GM23338 (cell line): ENCODE results near the gene ZNF570. TPM values are rescaled to one million over a fixed set of nuclear protein-coding genes. Genes with fewer than 3 reads are reported as not detected.
A peak's percentile ranks its signal among the peaks of the same experiment; 100 is the strongest.

ENCODE experiments used
- ATAC-seq: fragments of 200-7000 bp; cut with Tn5 transposase; 3 replicates; pipeline ENCODE4 v1.9.1; 2020
- DNase-seq: peaks from one replicate; pipeline ENCODE4 v3.0.0-alpha.2; 2015; ENCODE audit warnings: low spot score
- H2AFZ ChIP-seq: fragments of 200-600 bp; sonication (generic); 2 replicates; pipeline ENCODE4 v1.8.0; 2016; ENCODE audit warnings: antibody characterized with exemption, mild to moderate bottlenecking, moderate library complexity
- H3F3A ChIP-seq: fragments of 200-600 bp; sonication (generic); replicated peaks from 2 replicates; pipeline ENCODE4 v1.8.0; 2017; ENCODE audit warnings: antibody characterized with exemption, mixed run types, low read depth
- H3K27ac ChIP-seq: fragments of 200-600 bp; sonication (generic); 2 replicates; pipeline ENCODE4 v1.6.1; 2016; ENCODE audit warnings: low read depth
- H3K27me3 ChIP-seq: fragments of 200-600 bp; sonication (generic); 2 replicates; pipeline ENCODE4 v1.8.0; 2016; ENCODE audit warnings: mild to moderate bottlenecking, mixed run types, moderate library complexity; ENCODE audit not compliant: insufficient read depth
- H3K36me3 ChIP-seq: fragments of 200-600 bp; sonication (generic); 2 replicates; pipeline ENCODE4 v1.8.0; 2016; ENCODE audit warnings: mild to moderate bottlenecking; ENCODE audit not compliant: insufficient read depth
- H3K4me1 ChIP-seq: fragments of 200-600 bp; sonication (generic); 2 replicates; pipeline ENCODE4 v1.8.0; 2016; ENCODE audit warnings: mild to moderate bottlenecking, moderate library complexity; ENCODE audit not compliant: insufficient read depth
- H3K4me2 ChIP-seq: fragments of 200-600 bp; sonication (generic); 2 replicates; pipeline ENCODE4 v1.7.1; 2017; ENCODE audit warnings: mixed run types
- H3K4me3 ChIP-seq: fragments of 200-600 bp; sonication (generic); 2 replicates; pipeline ENCODE4 v1.6.1; 2016; ENCODE audit warnings: mixed run types
- H3K79me2 ChIP-seq: fragments of 200-600 bp; sonication (generic); replicated peaks from 2 replicates; pipeline ENCODE4 v1.8.0; 2017; ENCODE audit warnings: mild to moderate bottlenecking; ENCODE audit not compliant: insufficient read depth
- H3K9me2 ChIP-seq: fragments of 200-600 bp; sonication (generic); 2 replicates; pipeline ENCODE4 v1.8.0; 2017; ENCODE audit not compliant: insufficient read depth
- H4K20me1 ChIP-seq: fragments of 200-600 bp; sonication (generic); replicated peaks from 2 replicates; pipeline ENCODE4 v1.8.0; 2017; ENCODE audit warnings: mild to moderate bottlenecking; ENCODE audit not compliant: insufficient read depth
- H3K27ac Mint-ChIP-seq: 2 replicates; pipeline ENCODE4 v1.8.0; 2020; ENCODE audit warnings: inconsistent platforms, mild to moderate bottlenecking, moderate library complexity, mixed read lengths
- H3K27me3 Mint-ChIP-seq: 3 replicates; pipeline ENCODE4 v1.8.0; 2022; ENCODE audit warnings: low read depth, mild to moderate bottlenecking, moderate library complexity, mixed read lengths, inconsistent platforms; ENCODE audit not compliant: insufficient read depth, poor library complexity
- H3K36me3 Mint-ChIP-seq: 3 replicates; pipeline ENCODE4 v1.8.0; 2021; ENCODE audit warnings: low read depth, mild to moderate bottlenecking, inconsistent platforms, moderate library complexity, mixed read lengths
- H3K4me1 Mint-ChIP-seq: 3 replicates; pipeline ENCODE4 v1.8.0; 2020; ENCODE audit warnings: mild to moderate bottlenecking, inconsistent platforms, mixed read lengths
- H3K4me3 Mint-ChIP-seq: 3 replicates; pipeline ENCODE4 v1.8.0; 2021; ENCODE audit warnings: moderate library complexity, mild to moderate bottlenecking, inconsistent platforms, mixed read lengths
- H3K9me3 Mint-ChIP-seq: 3 replicates; pipeline ENCODE4 v1.8.0; 2020; ENCODE audit warnings: moderate library complexity, mild to moderate bottlenecking, inconsistent platforms, mixed read lengths
- CREB1 ChIP-seq: fragments of 250-450 bp; sonication (Bioruptor Pico); IDR thresholded peaks from 2 replicates; pipeline ENCODE4 v1.5.0; 2020; ENCODE audit warnings: low read depth, mild to moderate bottlenecking, moderate library complexity
- EZH2 ChIP-seq: fragments of 200-600 bp; sonication (generic); IDR thresholded peaks from one replicate; pipeline ENCODE4 v1.8.0; 2017; ENCODE audit warnings: antibody characterized with exemption, mild to moderate bottlenecking, low read depth; ENCODE audit not compliant: unreplicated experiment
- JUNB ChIP-seq: IDR thresholded peaks from one replicate; pipeline ENCODE4 v1.6.1; 2016; ENCODE audit warnings: antibody characterized with exemption; ENCODE audit not compliant: unreplicated experiment
- NANOG ChIP-seq: IDR thresholded peaks from 2 replicates; pipeline ENCODE4 v1.6.1; 2016; ENCODE audit warnings: antibody characterized with exemption, borderline replicate concordance
- POLR2AphosphoS5 ChIP-seq: IDR thresholded peaks from 2 replicates; pipeline ENCODE4 v1.6.1; 2016; ENCODE audit warnings: antibody characterized with exemption, low read depth
- STAT1 ChIP-seq: IDR thresholded peaks from one replicate; pipeline ENCODE4 v1.6.1; 2016; ENCODE audit warnings: antibody characterized with exemption; ENCODE audit not compliant: unreplicated experiment
- ZNF114 ChIP-seq: fragments of 250-450 bp; sonication (Bioruptor Pico); IDR thresholded peaks from 2 replicates; pipeline ENCODE4 v1.5.0; 2020; ENCODE audit warnings: mild to moderate bottlenecking, moderate library complexity
- ZNF331 ChIP-seq: fragments of 250-450 bp; sonication (Bioruptor Pico); IDR thresholded peaks from 2 replicates; pipeline ENCODE4 v1.5.0; 2020; ENCODE audit warnings: low read depth, mild to moderate bottlenecking, moderate library complexity
- polyA plus RNA-seq: library from polyadenylated mRNA; unstranded; fragments of >200 nt; fragmentation: Nextera tagmentation; extraction: Ambion mirVana; gene quantifications from 2 replicates; pipeline ENCODE4 v1.2.1, GENCODE V29; 2016
- total RNA-seq: library from RNA; depleted of rRNA; stranded (reverse); fragments of >200 nt; shearing (Covaris generic); gene quantifications from 2 replicates; pipeline ENCODE4 v1.2.3, GENCODE V29; 2014
- TF ChIP-seq, protein P1 (sequence below): IDR thresholded peaks from one replicate; pipeline ENCODE4 v1.6.1; 2018; ENCODE audit warnings: antibody characterized with exemption; ENCODE audit not compliant: unreplicated experiment
- TF ChIP-seq, protein P2 (sequence below): IDR thresholded peaks from 2 replicates; pipeline ENCODE4 v1.6.1; 2016; ENCODE audit warnings: antibody characterized with exemption
- TF ChIP-seq, protein P3 (sequence below), 2 experiments: fragments of 200-600 bp in 1 of 2; sonication (generic) in 1 of 2; conservative IDR thresholded peaks; 2 replicates each; pipeline versions ENCODE4 v1.5.1 to v1.6.1; 2016 to 2017; ENCODE audit warnings: antibody characterized with exemption in 2 of 2, low read depth in 2 of 2, mild to moderate bottlenecking in 2 of 2, moderate library complexity in 1 of 2

Gene ZNF570
- total and polyA plus RNA-seq, 2 experiments from 2014 or later: 6.6 to 6.8 TPM

DNA sequence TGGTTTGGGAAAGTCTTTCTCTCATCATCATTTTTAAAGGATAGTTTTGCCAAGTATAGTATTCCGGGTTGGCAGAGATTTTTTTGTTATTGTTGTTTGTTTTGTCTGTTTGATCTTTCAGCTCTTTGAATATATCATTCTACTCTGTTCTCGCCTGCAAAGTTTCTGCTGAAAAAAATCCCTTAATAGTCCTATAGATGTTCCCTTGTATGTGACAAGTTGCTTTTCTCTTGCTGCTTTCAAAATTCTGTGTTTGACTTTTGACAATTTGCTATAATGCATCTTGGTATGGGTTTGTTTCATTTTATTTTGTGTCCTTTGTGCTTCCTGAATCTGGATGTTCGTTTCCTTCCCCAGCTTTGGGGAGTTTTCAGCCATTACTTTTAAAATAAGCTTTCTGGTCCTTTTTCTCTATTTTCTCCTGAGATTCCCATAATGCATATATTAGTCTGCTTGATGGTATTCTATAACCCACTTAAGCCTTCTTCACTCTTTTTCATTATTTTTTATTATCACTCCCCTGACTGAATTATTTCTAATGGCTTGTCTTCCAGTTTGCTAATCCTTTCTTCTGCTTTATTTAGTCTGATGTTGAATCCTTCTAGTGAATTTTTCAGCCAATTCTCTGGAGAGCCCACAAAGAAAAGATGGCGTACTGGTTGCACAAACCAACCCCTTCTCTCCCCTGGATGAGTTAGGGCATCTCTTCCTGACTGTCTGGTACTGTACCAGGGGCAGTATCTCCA lies 16.5 kb upstream of the ZNF570 start (continued):
- TF ChIP-seq, protein P1, sequence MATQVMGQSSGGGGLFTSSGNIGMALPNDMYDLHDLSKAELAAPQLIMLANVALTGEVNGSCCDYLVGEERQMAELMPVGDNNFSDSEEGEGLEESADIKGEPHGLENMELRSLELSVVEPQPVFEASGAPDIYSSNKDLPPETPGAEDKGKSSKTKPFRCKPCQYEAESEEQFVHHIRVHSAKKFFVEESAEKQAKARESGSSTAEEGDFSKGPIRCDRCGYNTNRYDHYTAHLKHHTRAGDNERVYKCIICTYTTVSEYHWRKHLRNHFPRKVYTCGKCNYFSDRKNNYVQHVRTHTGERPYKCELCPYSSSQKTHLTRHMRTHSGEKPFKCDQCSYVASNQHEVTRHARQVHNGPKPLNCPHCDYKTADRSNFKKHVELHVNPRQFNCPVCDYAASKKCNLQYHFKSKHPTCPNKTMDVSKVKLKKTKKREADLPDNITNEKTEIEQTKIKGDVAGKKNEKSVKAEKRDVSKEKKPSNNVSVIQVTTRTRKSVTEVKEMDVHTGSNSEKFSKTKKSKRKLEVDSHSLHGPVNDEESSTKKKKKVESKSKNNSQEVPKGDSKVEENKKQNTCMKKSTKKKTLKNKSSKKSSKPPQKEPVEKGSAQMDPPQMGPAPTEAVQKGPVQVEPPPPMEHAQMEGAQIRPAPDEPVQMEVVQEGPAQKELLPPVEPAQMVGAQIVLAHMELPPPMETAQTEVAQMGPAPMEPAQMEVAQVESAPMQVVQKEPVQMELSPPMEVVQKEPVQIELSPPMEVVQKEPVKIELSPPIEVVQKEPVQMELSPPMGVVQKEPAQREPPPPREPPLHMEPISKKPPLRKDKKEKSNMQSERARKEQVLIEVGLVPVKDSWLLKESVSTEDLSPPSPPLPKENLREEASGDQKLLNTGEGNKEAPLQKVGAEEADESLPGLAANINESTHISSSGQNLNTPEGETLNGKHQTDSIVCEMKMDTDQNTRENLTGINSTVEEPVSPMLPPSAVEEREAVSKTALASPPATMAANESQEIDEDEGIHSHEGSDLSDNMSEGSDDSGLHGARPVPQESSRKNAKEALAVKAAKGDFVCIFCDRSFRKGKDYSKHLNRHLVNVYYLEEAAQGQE: no peak
- TF ChIP-seq ZNF331: no peak
- TF ChIP-seq STAT1: no peak
- TF ChIP-seq, protein P2, sequence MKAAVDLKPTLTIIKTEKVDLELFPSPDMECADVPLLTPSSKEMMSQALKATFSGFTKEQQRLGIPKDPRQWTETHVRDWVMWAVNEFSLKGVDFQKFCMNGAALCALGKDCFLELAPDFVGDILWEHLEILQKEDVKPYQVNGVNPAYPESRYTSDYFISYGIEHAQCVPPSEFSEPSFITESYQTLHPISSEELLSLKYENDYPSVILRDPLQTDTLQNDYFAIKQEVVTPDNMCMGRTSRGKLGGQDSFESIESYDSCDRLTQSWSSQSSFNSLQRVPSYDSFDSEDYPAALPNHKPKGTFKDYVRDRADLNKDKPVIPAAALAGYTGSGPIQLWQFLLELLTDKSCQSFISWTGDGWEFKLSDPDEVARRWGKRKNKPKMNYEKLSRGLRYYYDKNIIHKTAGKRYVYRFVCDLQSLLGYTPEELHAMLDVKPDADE: no peak
- TF ChIP-seq, protein P3, sequence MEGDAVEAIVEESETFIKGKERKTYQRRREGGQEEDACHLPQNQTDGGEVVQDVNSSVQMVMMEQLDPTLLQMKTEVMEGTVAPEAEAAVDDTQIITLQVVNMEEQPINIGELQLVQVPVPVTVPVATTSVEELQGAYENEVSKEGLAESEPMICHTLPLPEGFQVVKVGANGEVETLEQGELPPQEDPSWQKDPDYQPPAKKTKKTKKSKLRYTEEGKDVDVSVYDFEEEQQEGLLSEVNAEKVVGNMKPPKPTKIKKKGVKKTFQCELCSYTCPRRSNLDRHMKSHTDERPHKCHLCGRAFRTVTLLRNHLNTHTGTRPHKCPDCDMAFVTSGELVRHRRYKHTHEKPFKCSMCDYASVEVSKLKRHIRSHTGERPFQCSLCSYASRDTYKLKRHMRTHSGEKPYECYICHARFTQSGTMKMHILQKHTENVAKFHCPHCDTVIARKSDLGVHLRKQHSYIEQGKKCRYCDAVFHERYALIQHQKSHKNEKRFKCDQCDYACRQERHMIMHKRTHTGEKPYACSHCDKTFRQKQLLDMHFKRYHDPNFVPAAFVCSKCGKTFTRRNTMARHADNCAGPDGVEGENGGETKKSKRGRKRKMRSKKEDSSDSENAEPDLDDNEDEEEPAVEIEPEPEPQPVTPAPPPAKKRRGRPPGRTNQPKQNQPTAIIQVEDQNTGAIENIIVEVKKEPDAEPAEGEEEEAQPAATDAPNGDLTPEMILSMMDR (conservative IDR thresholded peaks at IDR 0.05; ENCODE audit: low read depth in 2 of 2): no peak
- no peak for TF ChIP-seq ZNF114
- no peak for TF ChIP-seq NANOG

DNA sequence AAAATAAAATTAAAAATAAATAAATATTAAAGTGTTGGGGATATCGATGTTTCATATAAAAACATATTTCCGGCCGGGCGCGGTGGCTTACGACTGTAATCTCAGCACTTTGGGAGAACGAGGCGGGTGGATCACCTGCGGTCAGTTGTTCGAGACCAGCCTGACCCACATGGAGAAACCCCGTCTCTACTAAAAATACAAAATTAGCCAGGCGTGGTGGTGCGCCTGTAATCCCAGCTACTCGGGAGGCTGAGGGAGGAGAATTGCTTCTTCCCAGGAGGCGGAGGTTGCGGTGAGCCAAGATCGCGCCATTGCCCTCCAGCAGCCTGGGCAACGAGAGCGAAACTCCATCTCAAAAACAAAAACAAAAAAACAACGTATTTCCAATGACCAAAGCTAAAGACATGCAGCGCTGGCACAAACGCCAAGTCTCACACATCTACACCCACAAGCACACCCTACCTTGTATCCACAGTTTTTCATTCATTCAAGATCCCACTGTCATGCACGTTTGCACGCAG lies 2.8 kb upstream of the ZNF570 start:
- Mint-ChIP-seq H3K36me3 (peaks cover 14% of the 10 kb centered on the region), H3K4me1 (peaks cover 12% of the 10 kb centered on the region), H3K9me3 (no peaks in the 10 kb centered on the region; the same call in 2 of the 3 replicates), H3K27me3 (peaks cover 15% of the 10 kb centered on the region), H3K27ac (no peak overlapping the region), H3K4me3 (peak overlapping the region; percentile 98)
- ATAC-seq (no peak), DNase-seq (peak; percentile 21)
- Histone ChIP-seq H3K27me3 (no peaks in the 10 kb centered on the region), H2AFZ (peak overlapping the region; percentile 100), H3K79me2 (no peaks in the 10 kb centered on the region; the same call in 1 of the 2 replicates), H3K4me2 (peak overlapping the region; percentile 97), H3K4me1 (peaks cover 7% of the 10 kb centered on the region; the same call in 1 of the 2 replicates), H3K9me2 (no peaks in the 10 kb centered on the region), H3K27ac (no peak overlapping the region), H3F3A (no peaks in the 10 kb centered on the region), H4K20me1 (no peaks in the 10 kb centered on the region), H3K36me3 (peaks cover 4% of the 10 kb centered on the region; the same call in 1 of the 2 replicates), H3K4me3 (peak overlapping the region; percentile 99)
- no peak for TF ChIP-seq JUNB
- TF ChIP-seq ZNF331: no peak
- TF ChIP-seq EZH2: no peak
- TF ChIP-seq, protein P1: no peak
- no peak for TF ChIP-seq ZNF114
- no peak for TF ChIP-seq CREB1 (CRISPR knock-in tag)
- TF ChIP-seq POLR2AphosphoS5: no peak
